Psoas muscle (tissue), 8 donors: ENCODE data around the gene RGS17. TPM values are rescaled to one million over a fixed set of nuclear protein-coding genes. Genes with fewer than 3 reads are reported as not detected.

Source experiments
- ATAC-seq, 4 donors: fragments of 200-7000 bp; cut with Tn5 transposase; one replicate each; pipeline ENCODE4 v1.9.1; 2020; ENCODE audit warnings: moderate library complexity in 3 of 4, mild to moderate bottlenecking in 2 of 4
- DNase-seq, 2 donors: peaks; one replicate each; pipeline ENCODE4 v3.0.0-alpha.2; 2020
- H3K27ac ChIP-seq: fragments of 200-600 bp; one replicate; pipeline ENCODE4 v1.8.0; 2022
- H3K27me3 ChIP-seq, 3 donors: fragments of 200-600 bp in 1 of 3; one replicate each; pipeline versions ENCODE4 v1.6.1 to v1.8.0; 2013 to 2022; ENCODE audit warnings: low read length in 2 of 3, mild to moderate bottlenecking in 2 of 3, moderate library complexity in 1 of 3; ENCODE audit not compliant: insufficient read depth in 3 of 3
- H3K36me3 ChIP-seq, 2 donors: fragments of 200-600 bp in 1 of 2; one replicate each; pipeline versions ENCODE4 v1.6.1 to v1.8.0; 2013 to 2022; ENCODE audit warnings: low read depth in 1 of 2, mild to moderate bottlenecking in 1 of 2, moderate library complexity in 1 of 2; ENCODE audit not compliant: insufficient read depth in 1 of 2
- H3K4me1 ChIP-seq: fragments of 200-600 bp; one replicate; pipeline ENCODE4 v1.8.0; 2022
- H3K4me3 ChIP-seq: fragments of 200-600 bp; one replicate; pipeline ENCODE4 v1.8.0; 2022; ENCODE audit warnings: mild to moderate bottlenecking
- H3K9me3 ChIP-seq: fragments of 200-600 bp; one replicate; pipeline ENCODE4 v1.8.0; 2022
- CTCF ChIP-seq: fragments of 200-600 bp; IDR thresholded peaks from one replicate; pipeline ENCODE4 v1.8.0; 2022; ENCODE audit warnings: antibody characterized with exemption
- WGBS, 3 donors: extraction: QIAGEN DNeasy Blood & Tissue Kit; methylation state at CpG; one replicate each; pipeline versions ENCODE4 v1.1.6 to v1.1.7; 2013; 5-methylcytosine and 5-hydroxymethylcytosine counted together
- intact Hi-C, 2 donors: fragments of 100-400 bp; cut with DNase I; formaldehyde crosslinking; loops; one replicate each; pipeline versions ENCODE4 v1.11.0 to v1.14.2; 2022
- long read RNA-seq, 2 donors: library from polyadenylated mRNA; unstranded; transcript quantifications; one replicate each; pipeline ENCODE4 v2.0.0, GENCODE V29; 2021
- polyA plus RNA-seq, 3 donors: library from polyadenylated mRNA; stranded (reverse); fragments of 200-250 nt; gene quantifications; one replicate each; pipeline ENCODE4 v1.2.3, GENCODE V29; 2013
- total RNA-seq, 4 donors: library from RNA; stranded (reverse); fragmentation: NEBNext Ultra II Directional in 2 of 4; extraction: Animal tissue kit (Norgen Biotek cat#: 25700) in 2 of 4; gene quantifications; one replicate each; pipeline versions ENCODE4 v1.2.1 to v1.2.4, GENCODE V29; 2021 to 2023
- donor health status: healthy with polysubstance abuse.
- donor health status: DM: no; HTN: no; CAD: no; lungs with moderate emphysema.
- donor health status: Bipolar disorder and iron deficiency.
- donor health status: healthy.
- donor health status: DM: yes; HTN: yes; CAD: no.
- donor health status: DM: no; HTN: no; CAD: no.
- donor health status: DM: no; HTN: no; CAD: no.
- donor health status: DM: yes; HTN: yes; CAD: no.

Gene RGS17
- total RNA-seq, result under 1 TPM in 2 of 4 donors, not detected in 2; 0.05 to 0.26 TPM
- under 1 TPM in 2 of 3 donors, not detected in 1; 0.01 to 0.27 TPM for polyA plus RNA-seq
- long read RNA-seq, donor 1, result 0 reads
- long read RNA-seq, donor 2, partial matches to known transcripts, result 0 of 1 reads
- long read RNA-seq, donor 2, other reads (novel, unspliced or antisense), result 1 of 1 reads

GRCh38 chr6:153131037-153131981 is at the start of gene RGS17:
Gene RGS17 (minus strand): TSS chr6:153131282. CDS start chr6:153044018, 87,264 bp downstream.
- TF ChIP-seq CTCF, result no peak

GRCh38 chr6:153172815-153173214 is 41.7 kb upstream of the RGS17 start:
- no peaks in the 10 kb centered on the region for H3K27me3 ChIP-seq
- H3K27ac ChIP-seq, result no peak overlapping the region
- H3K4me3 ChIP-seq, result no peak overlapping the region
- ATAC-seq (no peak), DNase-seq (no peak)
- no peaks in the 10 kb centered on the region for H3K9me3 ChIP-seq
- no peak for TF ChIP-seq CTCF
- H3K36me3 ChIP-seq, result no peaks in the 10 kb centered on the region
- intact Hi-C loops, result no loop called here
- H3K4me1 ChIP-seq, result no peaks in the 10 kb centered on the region

More at GRCh38 chr6:153131037-153131981, at the start of gene RGS17:
- intact Hi-C loops, result no loop called here
- ATAC-seq, result peak in 3 of 4 donors; percentile 55 to 72 (median 62)
- peak within 1 kb of the TSS; percentile 72 for H3K4me3 ChIP-seq
- H3K9me3 ChIP-seq, result no peaks in the 10 kb centered on the region
- WGBS, 3 donors, result 2 to 5% (median 3%) methylated on average over 42 to 89 of the region's 89 CpGs
- DNase-seq, result peak; percentile 54 to 61
- peaks cover 8% of the 10 kb centered on the region for H3K4me1 ChIP-seq
- H3K36me3 ChIP-seq, result no peaks in the 10 kb centered on the region
- H3K27ac ChIP-seq, result no peak within 1 kb of the TSS
- H3K27me3 ChIP-seq, result peaks cover 0 to 48% (median 3%) of the 10 kb centered on the region in 3 donors

GRCh38 chr6:153170511-153170910 is 39.4 kb upstream of the RGS17 start:
- Histone ChIP-seq H3K4me1 (no peaks in the 10 kb centered on the region), H3K27me3 (no peaks in the 10 kb centered on the region), H3K9me3 (no peaks in the 10 kb centered on the region), H3K36me3 (no peaks in the 10 kb centered on the region), H3K27ac (no peak overlapping the region), H3K4me3 (no peak overlapping the region)
- no peak for TF ChIP-seq CTCF
- 50 to 77% (median 51%) methylated on average over 3 of the region's 3 CpGs for WGBS, 3 donors
- intact Hi-C loops, result no loop called here
- DNase-seq, result no peak
- no peak for ATAC-seq

- no peak overlapping the region for H3K27ac ChIP-seq
- 86 to 100% (median 92%) methylated on average over 1 of the region's 1 CpG for WGBS, 3 donors
- ATAC-seq, result no peak
Observed at GRCh38 chr6:153167907-153168306, 36.8 kb upstream of the RGS17 start.

More at GRCh38 chr6:153167907-153168306, 36.8 kb upstream of the RGS17 start:
- no peak overlapping the region for H3K4me3 ChIP-seq
- TF ChIP-seq CTCF, result no peak
- H3K27me3 ChIP-seq, result no peaks in the 10 kb centered on the region
- no peaks in the 10 kb centered on the region for H3K9me3 ChIP-seq
- no peak for DNase-seq
- H3K4me1 ChIP-seq, result no peaks in the 10 kb centered on the region
- intact Hi-C loops, result no loop called here
- H3K36me3 ChIP-seq, result no peaks in the 10 kb centered on the region
